GM21737 (cell line): ENCODE results near the gene RRAS.
A peak's percentile ranks its signal among the peaks of the same experiment; 100 is the strongest.

Experiments used
- ATAC-seq: cut with Tn5 transposase; IDR thresholded peaks from one replicate; pipeline ENCODE4 v1.9.1; 2021; ENCODE audit warnings: mild to moderate bottlenecking, moderate library complexity; ENCODE audit not compliant: unreplicated experiment

The RRAS gene

GRCh38 chr19:49596954-49597702 lies 42.8 kb downstream of the RRAS start:
- ATAC-seq = no peak

- ATAC-seq = no peak
Measured at GRCh38 chr19:49596407-49596806, 43.5 kb downstream of the RRAS start.

- ATAC-seq = no peak
Measured at GRCh38 chr19:49595819-49596404, 44.0 kb downstream of the RRAS start.

GRCh38 chr19:49594993-49595818 lies 44.7 kb downstream of the RRAS start:
- no peak for ATAC-seq

- ATAC-seq = no peak
Measured at GRCh38 chr19:49594157-49594992, 45.6 kb downstream of the RRAS start.

- ATAC-seq = peak; percentile 45
Measured at GRCh38 chr19:49593233-49594113, 46.5 kb downstream of the RRAS start.

DNA sequence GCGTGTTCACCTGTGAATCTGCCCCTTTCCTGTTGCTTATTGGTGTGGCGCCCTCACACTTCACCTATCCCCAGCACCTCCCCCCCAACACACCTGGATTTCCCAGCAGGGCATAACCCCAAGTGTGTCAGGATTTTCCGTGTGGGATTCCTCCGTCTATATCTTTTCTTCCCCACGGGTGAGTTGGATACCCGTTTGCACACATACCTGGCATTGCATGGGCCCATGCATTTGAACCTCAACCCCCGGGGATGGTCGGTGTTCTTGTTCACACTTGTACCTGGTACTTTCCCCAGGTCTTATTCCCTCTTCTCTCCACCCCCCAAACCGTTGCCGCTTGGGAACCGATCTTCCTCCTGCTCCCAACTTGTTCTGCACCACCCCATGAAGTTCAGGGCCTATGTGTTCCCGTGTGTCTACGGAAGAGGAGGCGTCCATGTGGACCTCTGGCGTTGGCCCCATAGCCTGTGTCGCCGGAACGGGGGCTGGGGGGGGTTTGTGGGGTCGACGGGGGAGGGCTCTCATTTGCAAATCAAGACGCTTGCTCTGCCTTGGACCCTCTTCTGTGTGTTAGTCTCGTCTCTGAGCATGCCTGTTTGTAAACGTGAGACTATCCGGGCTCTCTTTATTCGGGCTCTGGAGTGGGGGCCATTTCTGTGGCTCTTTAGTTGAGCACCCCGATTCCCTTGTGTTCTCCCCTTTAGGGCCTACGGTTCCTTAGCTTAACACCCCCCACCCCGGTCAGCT lies 47.3 kb downstream of the RRAS start:
- ATAC-seq = no peak

DNA sequence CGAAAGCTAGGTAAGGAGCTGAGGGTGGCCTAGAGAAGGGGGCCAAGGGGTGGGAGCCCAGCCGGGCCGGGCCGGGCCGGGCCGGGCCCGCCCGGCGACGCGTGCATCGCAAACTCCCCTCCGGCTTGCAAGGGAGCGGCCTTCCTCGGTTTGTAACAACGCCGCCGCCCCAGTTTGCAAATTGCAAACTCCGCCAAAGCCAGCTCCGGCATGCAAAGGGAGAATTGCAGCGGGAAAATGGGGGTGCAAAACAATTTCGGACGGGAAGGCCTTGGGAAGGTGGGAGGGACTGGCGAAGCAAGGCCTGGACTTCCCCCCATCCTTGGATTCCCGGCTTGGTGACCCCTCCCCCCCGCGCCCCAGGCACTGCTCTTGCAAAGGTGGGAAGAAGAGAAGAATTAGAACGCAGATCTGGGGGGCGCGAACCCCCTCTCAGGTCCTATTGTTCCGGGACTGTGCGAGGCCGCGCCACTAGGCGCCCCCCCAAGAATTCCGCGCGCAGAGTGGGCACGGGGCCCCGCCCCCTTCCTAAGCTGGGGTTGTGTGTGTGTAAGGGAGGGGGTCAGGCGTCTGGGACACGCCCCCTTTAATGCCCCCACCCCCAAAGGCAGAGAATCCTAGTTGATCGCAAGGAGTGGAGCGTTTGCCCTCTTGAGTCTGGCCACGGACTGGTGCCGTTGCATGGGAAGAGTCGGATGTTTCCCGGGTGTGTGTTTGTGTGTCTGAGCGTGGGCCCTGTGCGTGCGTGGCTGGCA lies 48.0 kb downstream of the RRAS start:
- ATAC-seq = no peak

- no peak for ATAC-seq
Measured at GRCh38 chr19:49590971-49591730, 48.8 kb downstream of the RRAS start, which contains the start of gene PRR12. Gene PRR12 (plus strand): TSS chr19:49591182. CDS start chr19:49591655, 473 bp downstream.

- peak; percentile 62 for ATAC-seq
Measured at GRCh38 chr19:49590071-49590970, 49.6 kb downstream of the RRAS start.

DNA sequence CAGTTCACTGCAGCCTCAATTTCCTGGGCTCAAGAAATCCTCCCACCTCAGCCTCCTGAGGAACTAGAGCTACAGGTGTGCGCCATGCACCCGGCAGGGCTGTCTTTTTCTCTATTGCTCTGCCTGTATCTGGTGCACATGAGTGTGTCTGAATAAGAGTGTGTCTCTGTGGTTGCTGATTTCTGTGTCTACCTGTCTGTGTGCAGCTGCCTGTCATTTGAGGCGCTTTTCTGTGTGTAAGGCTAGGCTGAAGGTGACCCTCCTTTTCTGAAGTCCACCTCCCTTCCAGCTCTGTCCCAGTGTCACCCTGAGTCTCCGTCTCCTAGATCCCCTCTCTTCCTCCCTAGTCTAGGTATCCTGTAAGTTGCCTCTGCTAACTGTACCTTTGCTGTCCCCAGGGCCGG lies 50.4 kb downstream of the RRAS start:
- no peak for ATAC-seq

GRCh38 chr19:49588365-49589122 lies 51.4 kb downstream of the RRAS start:
- ATAC-seq = no peak

DNA sequence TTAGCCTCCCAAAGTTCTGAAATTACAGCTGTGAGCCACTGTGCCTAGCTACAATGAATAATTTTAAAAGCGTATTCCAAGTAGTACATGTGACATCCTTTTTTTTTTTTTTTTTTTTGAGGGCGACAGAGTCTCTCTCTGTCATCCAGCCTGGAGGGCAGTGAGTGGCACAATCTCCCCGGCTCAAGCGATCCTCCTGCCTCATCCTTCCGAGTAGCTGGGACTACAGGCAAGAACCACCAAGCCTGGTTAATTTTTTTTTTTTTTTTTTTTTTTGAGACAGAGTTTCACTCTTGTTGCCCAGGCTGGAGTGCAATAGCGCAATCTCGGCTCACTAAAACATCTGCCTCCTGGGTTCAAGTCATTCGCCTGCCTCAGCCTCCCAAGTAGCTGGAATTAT lies 52.7 kb downstream of the RRAS start:
- ATAC-seq = no peak
